Measurements from ENCODE around the gene AKT3. TPM values are rescaled to one million over a fixed set of nuclear protein-coding genes. Genes with fewer than 3 reads are reported as not detected.

Gene AKT3
- total and polyA plus RNA-seq, 2 experiments from 2014 or later = 4.5 to 18.5 TPM

DNA sequence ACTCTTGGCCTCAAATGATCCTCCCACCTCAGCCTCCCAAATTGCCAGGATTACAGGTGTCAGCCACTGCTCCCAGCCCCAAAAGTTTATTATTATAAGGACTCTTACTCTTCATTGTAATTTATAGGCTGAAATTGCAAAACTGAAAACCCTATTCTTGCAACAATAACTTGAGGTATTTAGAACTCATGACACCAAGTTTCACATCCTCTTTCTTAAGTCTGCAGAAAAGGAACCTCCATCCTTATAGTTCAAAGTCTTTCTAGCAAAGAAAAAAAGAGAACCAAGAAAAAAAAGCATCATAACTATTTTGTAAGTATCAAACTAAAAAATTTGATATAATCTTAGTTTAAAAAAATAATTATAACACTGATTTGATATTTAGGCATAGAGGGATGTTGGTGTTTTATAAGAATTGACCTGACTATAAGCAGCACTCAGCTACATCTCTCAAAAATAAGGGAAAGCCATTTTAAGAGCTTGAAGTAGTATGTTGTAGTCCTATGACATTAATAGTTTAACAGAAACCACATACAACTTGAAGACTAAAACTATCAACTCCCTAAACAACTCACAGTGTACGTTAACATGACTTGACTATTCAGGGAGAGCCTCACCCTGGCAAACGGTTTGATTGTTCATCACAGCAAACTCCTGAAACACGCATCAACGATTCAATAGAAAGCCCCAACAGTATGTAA, 122.4 kb downstream of the AKT3 start:
- Histone ChIP-seq H3K27ac (ENCODE audit: low read depth) (no peak overlapping the region), H3K4me1 (ENCODE audit: insufficient read depth) (peaks cover 16% of the 10 kb centered on the region), H2AFZ (no peak overlapping the region), H3K79me2 (replicated peaks; ENCODE audit: insufficient read depth) (no peaks in the 10 kb centered on the region), H3K27me3 (ENCODE audit: insufficient read depth) (no peaks in the 10 kb centered on the region), H4K20me1 (replicated peaks; ENCODE audit: insufficient read depth) (no peaks in the 10 kb centered on the region), H3F3A (replicated peaks; ENCODE audit: low read depth) (no peaks in the 10 kb centered on the region), H3K4me3 (no peak overlapping the region), H3K9me2 (ENCODE audit: insufficient read depth) (no peaks in the 10 kb centered on the region), H3K4me2 (no peak overlapping the region), H3K36me3 (ENCODE audit: insufficient read depth) (no peaks in the 10 kb centered on the region)
- Mint-ChIP-seq H3K27ac (no peak overlapping the region), H3K9me3 (peaks cover 5% of the 10 kb centered on the region; the same call in 2 of the 3 replicates), H3K36me3 (ENCODE audit: low read depth) (peaks cover 15% of the 10 kb centered on the region), H3K4me3 (no peak overlapping the region), H3K4me1 (peaks cover 32% of the 10 kb centered on the region), H3K27me3 (ENCODE audit: insufficient read depth, low read depth, poor library complexity) (peaks cover 2% of the 10 kb centered on the region)
- TF ChIP-seq, protein P1, sequence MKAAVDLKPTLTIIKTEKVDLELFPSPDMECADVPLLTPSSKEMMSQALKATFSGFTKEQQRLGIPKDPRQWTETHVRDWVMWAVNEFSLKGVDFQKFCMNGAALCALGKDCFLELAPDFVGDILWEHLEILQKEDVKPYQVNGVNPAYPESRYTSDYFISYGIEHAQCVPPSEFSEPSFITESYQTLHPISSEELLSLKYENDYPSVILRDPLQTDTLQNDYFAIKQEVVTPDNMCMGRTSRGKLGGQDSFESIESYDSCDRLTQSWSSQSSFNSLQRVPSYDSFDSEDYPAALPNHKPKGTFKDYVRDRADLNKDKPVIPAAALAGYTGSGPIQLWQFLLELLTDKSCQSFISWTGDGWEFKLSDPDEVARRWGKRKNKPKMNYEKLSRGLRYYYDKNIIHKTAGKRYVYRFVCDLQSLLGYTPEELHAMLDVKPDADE (IDR thresholded peaks at IDR 0.05) = no peak
- TF ChIP-seq ZNF462 (CRISPR knock-in tag; IDR thresholded peaks at IDR 0.05) = no peak
- no peak for DNase-seq (ENCODE audit: low spot score)
- no peak for ATAC-seq

Measured in GM23338 (cell line).